Left ventricle myocardium inferior (tissue), 1 donor: Measurements from ENCODE around the gene PTPRN2. TPM values are rescaled to one million over a fixed set of nuclear protein-coding genes. Genes with fewer than 3 reads are reported as not detected.

Source experiments
- DNase-seq: peaks from one replicate; pipeline ENCODE4 v3.0.0-alpha.2; 2020
- H3K27ac ChIP-seq: fragments of 200-600 bp; replicated peaks from 2 replicates; pipeline ENCODE4 v1.8.0; 2021
- H3K27me3 ChIP-seq: fragments of 200-600 bp; 2 replicates; pipeline ENCODE4 v1.8.0; 2021; ENCODE audit warnings: low read depth
- H3K36me3 ChIP-seq: fragments of 200-600 bp; 2 replicates; pipeline ENCODE4 v1.8.0; 2021
- H3K4me1 ChIP-seq: fragments of 200-600 bp; 2 replicates; pipeline ENCODE4 v1.8.0; 2021
- H3K4me3 ChIP-seq: fragments of 200-600 bp; 2 replicates; pipeline ENCODE4 v1.8.0; 2021; ENCODE audit warnings: mild to moderate bottlenecking, moderate library complexity
- H3K9me3 ChIP-seq: fragments of 200-600 bp; replicated peaks from 2 replicates; pipeline ENCODE4 v1.8.0; 2021
- intact Hi-C: fragments of 100-400 bp; cut with micrococcal nuclease; formaldehyde crosslinking; loops from one replicate; pipeline ENCODE4 v1.11.0; 2022
- total RNA-seq: library from RNA; stranded (reverse); fragmentation: NEBNext Ultra II Directional; extraction: Animal tissue kit (Norgen Biotek cat#: 25700); gene quantifications from one replicate; pipeline ENCODE4 v1.2.1, GENCODE V29; 2021
- TF ChIP-seq, protein P1 (sequence below): fragments of 200-600 bp; IDR thresholded peaks from 2 replicates; pipeline ENCODE4 v1.8.0; 2021; ENCODE audit warnings: antibody characterized with exemption, mild to moderate bottlenecking, borderline replicate concordance
- donor health status: DM: no; HTN: yes; CAD: no; lungs with severe emphysema.

The PTPRN2 gene
- total RNA-seq, 1 donor from 2014 or later, result 1.3 TPM

DNA sequence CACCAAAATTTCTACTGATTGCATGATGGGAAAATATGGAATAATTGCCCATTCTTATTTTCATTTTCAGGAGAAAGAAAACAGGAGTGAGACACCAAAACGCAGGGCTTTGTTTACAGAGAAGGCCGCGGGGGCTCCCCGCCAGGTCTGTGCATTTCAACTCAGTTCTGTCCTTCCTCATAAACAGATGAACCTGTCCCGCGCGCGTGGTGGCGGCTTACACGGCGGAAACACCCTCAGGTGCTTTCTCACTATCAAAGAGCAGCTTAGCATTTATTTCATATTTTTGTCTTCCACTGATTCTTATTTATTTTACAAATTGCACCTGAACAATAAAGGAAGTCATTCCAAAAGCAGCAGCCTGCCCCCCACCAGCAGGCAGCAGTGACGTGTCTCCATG lies 579.4 kb downstream of the PTPRN2 start:
- no peak overlapping the region for H3K27ac ChIP-seq
- intact Hi-C loops, result no loop called here
- peaks cover 73% of the 10 kb centered on the region for H3K27me3 ChIP-seq
- no peaks in the 10 kb centered on the region for H3K9me3 ChIP-seq
- no peak for DNase-seq
- H3K36me3 ChIP-seq, result no peaks in the 10 kb centered on the region
- peaks cover 13% of the 10 kb centered on the region for H3K4me1 ChIP-seq
- TF ChIP-seq, protein P1, sequence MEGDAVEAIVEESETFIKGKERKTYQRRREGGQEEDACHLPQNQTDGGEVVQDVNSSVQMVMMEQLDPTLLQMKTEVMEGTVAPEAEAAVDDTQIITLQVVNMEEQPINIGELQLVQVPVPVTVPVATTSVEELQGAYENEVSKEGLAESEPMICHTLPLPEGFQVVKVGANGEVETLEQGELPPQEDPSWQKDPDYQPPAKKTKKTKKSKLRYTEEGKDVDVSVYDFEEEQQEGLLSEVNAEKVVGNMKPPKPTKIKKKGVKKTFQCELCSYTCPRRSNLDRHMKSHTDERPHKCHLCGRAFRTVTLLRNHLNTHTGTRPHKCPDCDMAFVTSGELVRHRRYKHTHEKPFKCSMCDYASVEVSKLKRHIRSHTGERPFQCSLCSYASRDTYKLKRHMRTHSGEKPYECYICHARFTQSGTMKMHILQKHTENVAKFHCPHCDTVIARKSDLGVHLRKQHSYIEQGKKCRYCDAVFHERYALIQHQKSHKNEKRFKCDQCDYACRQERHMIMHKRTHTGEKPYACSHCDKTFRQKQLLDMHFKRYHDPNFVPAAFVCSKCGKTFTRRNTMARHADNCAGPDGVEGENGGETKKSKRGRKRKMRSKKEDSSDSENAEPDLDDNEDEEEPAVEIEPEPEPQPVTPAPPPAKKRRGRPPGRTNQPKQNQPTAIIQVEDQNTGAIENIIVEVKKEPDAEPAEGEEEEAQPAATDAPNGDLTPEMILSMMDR, result no peak
- H3K4me3 ChIP-seq, result no peak overlapping the region

DNA sequence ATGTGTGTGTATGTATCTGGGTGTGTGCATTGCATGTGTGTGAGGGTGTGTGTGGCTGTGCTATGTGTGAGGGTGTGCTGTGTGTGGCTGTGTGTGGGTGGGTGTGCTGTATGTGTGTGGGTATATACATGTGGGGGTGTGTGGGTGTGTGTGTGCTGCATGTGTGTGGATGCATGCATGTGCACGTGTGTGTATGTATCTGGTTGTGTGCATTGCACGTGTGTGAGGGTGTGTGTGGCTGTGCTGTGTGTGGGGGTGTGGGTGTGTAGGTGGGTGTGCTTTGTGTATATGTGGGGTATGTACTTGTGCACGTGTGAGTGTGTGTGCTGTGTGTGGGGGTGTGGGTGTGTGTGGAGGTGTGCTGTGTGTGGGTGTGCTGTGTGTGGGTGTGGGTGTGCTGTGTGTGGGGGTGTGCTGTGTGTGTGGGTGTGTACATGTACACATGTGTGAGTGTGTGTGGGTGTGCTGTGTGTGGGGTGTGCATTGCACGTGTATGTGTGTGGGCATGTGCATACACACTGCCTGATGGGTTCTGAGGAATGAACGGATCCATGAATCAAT lies 579.8 kb downstream of the PTPRN2 start:
- intact Hi-C loops, result no loop called here

DNA sequence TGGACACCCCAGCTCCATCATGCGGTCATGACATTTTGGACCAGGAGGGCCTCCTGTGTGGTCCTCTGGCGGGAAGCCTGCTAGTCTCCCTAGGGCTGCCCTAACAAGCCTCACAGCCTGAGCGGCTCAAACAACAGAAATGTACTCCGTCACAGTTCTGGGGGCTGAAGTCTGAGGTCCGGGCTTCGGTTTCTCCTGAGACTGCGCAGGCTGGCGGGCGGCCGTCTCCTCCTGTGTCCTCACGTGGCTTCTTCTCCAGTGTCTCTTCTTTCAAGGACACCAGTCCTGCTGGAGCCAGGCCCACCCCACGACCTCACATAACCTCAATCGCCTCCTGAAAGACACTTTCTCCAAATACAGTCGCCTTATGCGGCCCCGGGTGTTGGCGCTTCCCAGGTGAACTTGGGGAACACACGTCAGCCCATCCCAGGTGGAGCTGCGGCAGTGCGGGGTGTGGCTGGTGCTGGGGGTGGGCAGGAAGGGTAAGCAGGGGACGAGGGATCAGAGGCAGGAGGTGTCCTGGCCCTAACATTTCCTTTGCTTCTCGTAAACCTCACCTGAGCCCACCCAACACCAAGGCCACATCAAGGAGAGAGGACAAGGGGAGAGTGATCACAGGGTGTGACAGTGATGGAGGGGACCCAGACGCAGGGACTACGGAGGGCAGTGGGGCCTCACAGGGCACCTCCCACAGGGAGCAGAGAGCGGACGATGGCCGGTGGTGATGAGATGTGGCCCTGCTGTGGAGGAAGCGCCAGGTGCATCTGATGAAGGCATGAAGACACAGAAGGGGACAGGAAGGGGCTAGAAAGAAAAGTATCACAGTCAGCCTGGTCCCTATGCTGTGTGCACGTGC lies 580.6 kb downstream of the PTPRN2 start:
- Histone ChIP-seq H3K36me3 (no peaks in the 10 kb centered on the region), H3K27me3 (peaks cover 70% of the 10 kb centered on the region), H3K4me1 (peaks cover 13% of the 10 kb centered on the region), H3K9me3 (no peaks in the 10 kb centered on the region), H3K4me3 (no peak overlapping the region), H3K27ac (no peak overlapping the region)
- intact Hi-C loops, result no loop called here
- no peak for DNase-seq
- TF ChIP-seq, protein P1, result no peak

More for the DNA sequence above, 579.8 kb downstream of the PTPRN2 start:
- Histone ChIP-seq H3K4me3 (no peak overlapping the region), H3K36me3 (no peaks in the 10 kb centered on the region), H3K4me1 (peaks cover 13% of the 10 kb centered on the region), H3K27ac (no peak overlapping the region), H3K27me3 (peaks cover 70% of the 10 kb centered on the region), H3K9me3 (no peaks in the 10 kb centered on the region)
- TF ChIP-seq, protein P1, result no peak
- DNase-seq, result no peak

DNA sequence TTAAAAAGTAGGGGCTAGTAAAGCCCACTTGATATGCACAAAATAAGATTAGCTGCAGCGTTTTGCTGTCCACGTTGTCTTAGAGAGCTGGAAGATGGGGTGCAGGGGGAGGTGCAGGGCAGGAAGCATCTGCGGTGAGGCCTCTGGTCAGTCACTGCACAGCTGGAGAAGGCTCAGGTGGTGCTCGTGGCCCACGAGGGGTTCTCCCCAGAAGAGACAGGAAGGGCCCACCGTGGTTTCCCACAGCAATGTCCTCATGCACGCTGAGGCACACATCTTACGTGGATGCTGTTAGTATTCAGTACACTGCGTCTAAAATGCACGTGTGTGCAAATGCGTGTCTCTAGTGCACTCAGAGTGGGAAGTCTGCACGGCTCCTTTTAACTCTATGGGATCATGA lies 582.1 kb downstream of the PTPRN2 start:
- intact Hi-C loops, result no loop called here
- no peak overlapping the region for H3K4me3 ChIP-seq
- H3K27ac ChIP-seq, result no peak overlapping the region
- H3K36me3 ChIP-seq, result no peaks in the 10 kb centered on the region
- no peak for DNase-seq
- TF ChIP-seq, protein P1, result no peak
- no peaks in the 10 kb centered on the region for H3K9me3 ChIP-seq
- peaks cover 68% of the 10 kb centered on the region for H3K27me3 ChIP-seq
- peaks cover 13% of the 10 kb centered on the region for H3K4me1 ChIP-seq

DNA sequence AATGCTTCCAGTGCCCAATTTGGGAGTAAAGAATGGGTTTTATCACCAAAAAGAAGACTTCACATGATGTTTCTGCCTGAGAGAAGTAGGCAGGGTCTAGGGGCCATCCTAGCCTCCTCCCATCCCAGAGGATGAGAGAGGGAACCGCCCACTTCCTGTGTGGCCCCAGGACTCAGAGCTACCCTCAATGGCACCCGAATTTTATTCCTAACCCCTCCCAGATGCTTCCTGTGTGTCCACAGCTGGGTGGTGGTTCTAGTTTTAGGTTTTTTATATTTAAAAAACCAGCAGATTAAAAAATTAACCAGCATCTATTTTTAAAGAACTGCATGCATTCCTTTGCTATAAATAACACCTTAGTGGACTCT lies 583.5 kb downstream of the PTPRN2 start:
- Histone ChIP-seq H3K9me3 (no peaks in the 10 kb centered on the region), H3K4me3 (peak overlapping the region; percentile 21), H3K36me3 (no peaks in the 10 kb centered on the region), H3K27me3 (peaks cover 63% of the 10 kb centered on the region), H3K4me1 (peaks cover 13% of the 10 kb centered on the region), H3K27ac (peak overlapping the region; percentile 46)
- no peak for DNase-seq
- TF ChIP-seq, protein P1, result no peak
- intact Hi-C loops, result no loop called here
